Measurements from ENCODE around the gene CPEB2. TPM values are rescaled to one million over a fixed set of nuclear protein-coding genes. Genes with fewer than 3 reads are reported as not detected.

CPEB2 gene
- total and polyA plus RNA-seq, 10 of the 15 experiments (the other 5 are each of a cell fraction or from before 2014, with no cell fraction given): 0.73 to 8.3 (median 3.7) TPM

GRCh38 chr4:14994242-14994641 lies 8.0 kb upstream of the CPEB2 start:
- BruUV-seq (replicated peaks): no TSS peak

More at GRCh38 chr4:14994242-14994641, 8.0 kb upstream of the CPEB2 start:
- FAIRE-seq (no peak), DNase-seq (ENCODE audit: low read depth, low spot score) (no peak), ATAC-seq (no peak; the same call in 1 of the 3 replicates)
- Histone ChIP-seq H3K27ac (ENCODE audit: control insufficient read depth, insufficient read depth) (no peak overlapping the region), H3K9ac (ENCODE audit: control insufficient read depth, insufficient read depth, low read length) (no peak overlapping the region), H3K4me1 (ENCODE audit: control insufficient read depth, insufficient read depth, low read length) (no peaks in the 10 kb centered on the region), H3K9me3 (replicated peaks; ENCODE audit: control insufficient read depth, insufficient read depth, low read length) (no peaks in the 10 kb centered on the region), H3K4me2 (ENCODE audit: control insufficient read depth, insufficient read depth) (no peak overlapping the region), H3K27me3 (replicated peaks in 1 of 2; ENCODE audit: control insufficient read depth in 2 of 2, insufficient read depth in 2 of 2, low read length in 1 of 2) (no peaks in the 10 kb centered on the region), H3K36me3 (ENCODE audit: control insufficient read depth in 2 of 2, insufficient read depth in 2 of 2, low read length in 1 of 2) (no peaks in the 10 kb centered on the region), H3K79me2 (ENCODE audit: control insufficient read depth, insufficient read depth, low read length) (no peaks in the 10 kb centered on the region), H4K20me1 (ENCODE audit: control insufficient read depth, insufficient read depth) (no peaks in the 10 kb centered on the region), H2AFZ (ENCODE audit: control insufficient read depth, low read depth, low read length) (no peak overlapping the region), H3K4me3 (no peak overlapping the region)
- RAD21 ChIA-PET (ENCODE audit: unreplicated experiment): no interaction called here
- SMC1A ChIA-PET (ENCODE audit: uncharacterized antibody, unreplicated experiment): interaction anchor here (0.7 to 0.9 kb wide), 2 partner anchors 42 to 44 kb away, joined by 3 to 4 read pairs; no protein-coding TSS in a partner anchor
- intact Hi-C loops (cut with micrococcal nuclease; ENCODE audit: unreplicated experiment) (no loop called here), in situ Hi-C loops (cut with MboI) (no loop called here)
- WGBS (ENCODE audit: insufficient coverage, insufficient replicate concordance, low lambda C conversion rate, missing lambda C conversion rate): 29% methylated on average over 3 of the region's 3 CpGs
- TF ChIP-seq NFYB (IDR thresholded peaks at IDR 0.05; ENCODE audit: insufficient read depth, low read depth, low read length) (no peak), MYB (IDR thresholded peaks at IDR 0.05; ENCODE audit: borderline replicate concordance, low read depth, low read length) (no peak), IRF3 (IDR thresholded peaks at IDR 0.05) (no peak), NR2C1 (IDR thresholded peaks at IDR 0.05) (no peak), ATF7 (IDR thresholded peaks at IDR 0.05; ENCODE audit: low read depth) (peak; percentile 63), POLR2AphosphoS2 (IDR thresholded peaks at IDR 0.05; ENCODE audit: low read depth, low read length) (no peak), ZNF24 (IDR thresholded peaks at IDR 0.05) (no peak)
- TF ChIP-seq, protein P1, sequence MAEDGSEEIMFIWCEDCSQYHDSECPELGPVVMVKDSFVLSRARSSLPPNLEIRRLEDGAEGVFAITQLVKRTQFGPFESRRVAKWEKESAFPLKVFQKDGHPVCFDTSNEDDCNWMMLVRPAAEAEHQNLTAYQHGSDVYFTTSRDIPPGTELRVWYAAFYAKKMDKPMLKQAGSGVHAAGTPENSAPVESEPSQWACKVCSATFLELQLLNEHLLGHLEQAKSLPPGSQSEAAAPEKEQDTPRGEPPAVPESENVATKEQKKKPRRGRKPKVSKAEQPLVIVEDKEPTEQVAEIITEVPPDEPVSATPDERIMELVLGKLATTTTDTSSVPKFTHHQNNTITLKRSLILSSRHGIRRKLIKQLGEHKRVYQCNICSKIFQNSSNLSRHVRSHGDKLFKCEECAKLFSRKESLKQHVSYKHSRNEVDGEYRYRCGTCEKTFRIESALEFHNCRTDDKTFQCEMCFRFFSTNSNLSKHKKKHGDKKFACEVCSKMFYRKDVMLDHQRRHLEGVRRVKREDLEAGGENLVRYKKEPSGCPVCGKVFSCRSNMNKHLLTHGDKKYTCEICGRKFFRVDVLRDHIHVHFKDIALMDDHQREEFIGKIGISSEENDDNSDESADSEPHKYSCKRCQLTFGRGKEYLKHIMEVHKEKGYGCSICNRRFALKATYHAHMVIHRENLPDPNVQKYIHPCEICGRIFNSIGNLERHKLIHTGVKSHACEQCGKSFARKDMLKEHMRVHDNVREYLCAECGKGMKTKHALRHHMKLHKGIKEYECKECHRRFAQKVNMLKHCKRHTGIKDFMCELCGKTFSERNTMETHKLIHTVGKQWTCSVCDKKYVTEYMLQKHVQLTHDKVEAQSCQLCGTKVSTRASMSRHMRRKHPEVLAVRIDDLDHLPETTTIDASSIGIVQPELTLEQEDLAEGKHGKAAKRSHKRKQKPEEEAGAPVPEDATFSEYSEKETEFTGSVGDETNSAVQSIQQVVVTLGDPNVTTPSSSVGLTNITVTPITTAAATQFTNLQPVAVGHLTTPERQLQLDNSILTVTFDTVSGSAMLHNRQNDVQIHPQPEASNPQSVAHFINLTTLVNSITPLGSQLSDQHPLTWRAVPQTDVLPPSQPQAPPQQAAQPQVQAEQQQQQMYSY (CRISPR knock-in tag; IDR thresholded peaks at IDR 0.05): no peak
- POLR2A ChIA-PET: no interaction called here
- CTCF ChIA-PET: no interaction called here

Data from GM12878 (cell line).